Nephron progenitor cell (in vitro differentiated cells): ENCODE results near the gene FNDC11.
A peak's percentile ranks its signal among the peaks of the same experiment; 100 is the strongest.

Experiments used
- DNase-seq: peaks from one replicate; pipeline ENCODE4 v3.0.0; 2021
- H3K27ac Mint-ChIP-seq: 2 replicates; pipeline ENCODE4 v1.8.0; 2021; ENCODE audit warnings: mild to moderate bottlenecking, moderate library complexity, mixed read lengths
- H3K27me3 Mint-ChIP-seq: 2 replicates; pipeline ENCODE4 v1.8.0; 2021; ENCODE audit warnings: mild to moderate bottlenecking, low read depth, mixed read lengths; ENCODE audit not compliant: poor library complexity
- H3K36me3 Mint-ChIP-seq: 2 replicates; pipeline ENCODE4 v1.8.0; 2021; ENCODE audit warnings: low read depth, mixed read lengths
- H3K4me1 Mint-ChIP-seq: 2 replicates; pipeline ENCODE4 v1.8.0; 2021; ENCODE audit warnings: mixed read lengths
- H3K4me3 Mint-ChIP-seq: 2 replicates; pipeline ENCODE4 v1.8.0; 2021; ENCODE audit warnings: mild to moderate bottlenecking, moderate library complexity, mixed read lengths
- H3K9me3 Mint-ChIP-seq: 2 replicates; pipeline ENCODE4 v1.8.0; 2021; ENCODE audit warnings: mild to moderate bottlenecking, moderate library complexity, mixed read lengths
- TF ChIP-seq, protein P1 (sequence below): fragments of 200-600 bp; sonication (generic); IDR thresholded peaks from 2 replicates; pipeline ENCODE4 v1.5.0; 2021; ENCODE audit warnings: antibody characterized with exemption

The FNDC11 gene

DNA sequence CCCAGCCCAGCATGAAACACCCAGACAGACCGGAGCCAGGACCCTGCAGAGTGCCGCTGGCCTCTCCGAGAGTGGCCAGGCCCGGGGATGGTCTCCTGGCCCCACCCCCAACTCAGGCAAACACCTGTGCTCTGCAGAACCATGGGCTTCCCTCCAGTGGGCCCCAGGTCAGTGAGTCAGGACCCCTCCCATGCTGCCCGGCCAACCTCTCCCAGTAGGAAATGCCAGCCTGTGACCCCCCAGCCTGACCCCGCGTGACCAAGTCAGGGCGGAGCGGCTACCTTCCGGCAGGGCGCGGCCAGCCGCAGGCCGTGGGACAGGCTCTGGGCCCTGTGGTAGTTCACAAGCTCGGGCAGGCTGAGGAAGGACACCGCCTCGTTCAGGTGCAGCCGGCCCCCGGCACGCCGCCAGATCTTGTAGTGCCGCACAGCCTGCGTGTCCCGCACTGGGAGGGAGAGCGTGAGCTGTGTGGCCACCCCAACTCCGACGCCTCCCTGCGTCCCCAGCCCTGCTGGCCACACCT lies 20.0 kb upstream of the FNDC11 start:
- H3K36me3 Mint-ChIP-seq, result no peaks in the 10 kb centered on the region
- no peak overlapping the region for H3K27ac Mint-ChIP-seq
- DNase-seq, result peak; percentile 13
- no peaks in the 10 kb centered on the region for H3K9me3 Mint-ChIP-seq
- peaks cover 16% of the 10 kb centered on the region for H3K4me1 Mint-ChIP-seq
- no peak overlapping the region for H3K4me3 Mint-ChIP-seq
- no peaks in the 10 kb centered on the region for H3K27me3 Mint-ChIP-seq
- TF ChIP-seq, protein P1, sequence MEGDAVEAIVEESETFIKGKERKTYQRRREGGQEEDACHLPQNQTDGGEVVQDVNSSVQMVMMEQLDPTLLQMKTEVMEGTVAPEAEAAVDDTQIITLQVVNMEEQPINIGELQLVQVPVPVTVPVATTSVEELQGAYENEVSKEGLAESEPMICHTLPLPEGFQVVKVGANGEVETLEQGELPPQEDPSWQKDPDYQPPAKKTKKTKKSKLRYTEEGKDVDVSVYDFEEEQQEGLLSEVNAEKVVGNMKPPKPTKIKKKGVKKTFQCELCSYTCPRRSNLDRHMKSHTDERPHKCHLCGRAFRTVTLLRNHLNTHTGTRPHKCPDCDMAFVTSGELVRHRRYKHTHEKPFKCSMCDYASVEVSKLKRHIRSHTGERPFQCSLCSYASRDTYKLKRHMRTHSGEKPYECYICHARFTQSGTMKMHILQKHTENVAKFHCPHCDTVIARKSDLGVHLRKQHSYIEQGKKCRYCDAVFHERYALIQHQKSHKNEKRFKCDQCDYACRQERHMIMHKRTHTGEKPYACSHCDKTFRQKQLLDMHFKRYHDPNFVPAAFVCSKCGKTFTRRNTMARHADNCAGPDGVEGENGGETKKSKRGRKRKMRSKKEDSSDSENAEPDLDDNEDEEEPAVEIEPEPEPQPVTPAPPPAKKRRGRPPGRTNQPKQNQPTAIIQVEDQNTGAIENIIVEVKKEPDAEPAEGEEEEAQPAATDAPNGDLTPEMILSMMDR, result no peak

DNA sequence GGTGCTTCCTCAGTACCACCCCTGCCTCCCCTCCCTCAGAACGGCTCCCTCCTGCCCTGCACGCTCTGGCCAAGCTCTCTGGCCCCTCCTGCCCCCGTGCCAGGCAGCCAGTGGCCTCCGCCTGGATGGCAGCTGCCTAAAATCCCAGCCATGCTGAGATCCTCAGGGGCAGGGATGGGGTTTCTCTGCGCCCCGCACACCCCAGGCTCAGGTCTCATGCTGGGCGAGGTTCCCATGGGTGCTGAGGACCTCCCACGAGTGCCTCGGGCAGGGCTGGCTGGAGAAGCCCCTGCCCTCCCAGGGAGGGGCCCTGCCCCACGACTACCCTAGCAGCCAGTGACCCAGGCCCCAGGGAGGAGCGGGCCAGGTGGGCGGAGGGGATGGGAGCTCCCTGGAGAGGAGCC lies 19.5 kb upstream of the FNDC11 start:
- Mint-ChIP-seq H3K4me3 (no peak overlapping the region), H3K27ac (no peak overlapping the region), H3K27me3 (no peaks in the 10 kb centered on the region)

GRCh38 chr20:63534831-63535651 lies 18.9 kb upstream of the FNDC11 start:
- H3K27me3 Mint-ChIP-seq, result no peaks in the 10 kb centered on the region
- H3K4me1 Mint-ChIP-seq, result peaks cover 13% of the 10 kb centered on the region
- TF ChIP-seq, protein P1, result no peak
- no peaks in the 10 kb centered on the region for H3K36me3 Mint-ChIP-seq
- no peak overlapping the region for H3K27ac Mint-ChIP-seq
- no peak overlapping the region for H3K4me3 Mint-ChIP-seq
- DNase-seq, result peak; percentile 15
- no peaks in the 10 kb centered on the region for H3K9me3 Mint-ChIP-seq

More for the DNA sequence above, 19.5 kb upstream of the FNDC11 start:
- DNase-seq, result no peak
- Mint-ChIP-seq H3K9me3 (no peaks in the 10 kb centered on the region), H3K4me1 (peaks cover 13% of the 10 kb centered on the region), H3K36me3 (no peaks in the 10 kb centered on the region)
- TF ChIP-seq, protein P1, result no peak

DNA sequence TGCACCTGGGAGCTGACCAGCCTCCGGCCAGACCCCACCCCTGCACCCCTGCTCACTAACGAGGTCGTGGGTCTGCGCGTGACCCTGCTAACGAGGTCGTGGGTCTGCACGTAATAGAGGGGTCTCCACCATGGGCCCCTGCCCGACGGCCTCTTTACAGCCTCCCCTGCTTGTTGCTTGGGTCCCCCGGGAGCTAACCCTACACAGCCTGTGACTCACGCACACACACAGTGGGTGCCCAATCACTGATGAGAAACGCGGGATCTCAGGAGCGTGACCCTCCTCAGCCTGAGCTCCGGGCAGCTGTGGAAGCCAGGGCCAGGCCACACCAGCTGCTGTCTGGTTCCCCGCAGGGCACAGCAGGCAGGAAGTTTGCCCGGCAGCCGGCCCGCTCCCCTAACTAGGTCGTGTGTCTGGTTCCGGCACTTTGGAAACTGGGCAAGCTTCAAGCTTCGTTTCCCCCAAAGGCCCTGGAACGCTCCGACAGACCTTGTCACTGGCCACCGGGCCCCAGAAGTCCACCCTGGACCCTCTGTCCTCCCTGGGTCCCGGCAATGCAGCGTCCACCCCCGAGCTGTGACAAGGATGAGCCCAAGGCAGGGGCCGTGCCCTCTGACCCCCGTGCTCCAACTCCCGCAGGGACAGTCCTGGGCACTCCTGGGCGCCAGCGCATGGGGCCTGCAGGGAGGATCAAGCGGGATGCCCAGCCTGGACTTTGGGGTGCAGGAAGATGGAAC lies 17.6 kb upstream of the FNDC11 start:
- Mint-ChIP-seq H3K27ac (no peak overlapping the region), H3K36me3 (no peaks in the 10 kb centered on the region), H3K27me3 (no peaks in the 10 kb centered on the region), H3K4me3 (no peak overlapping the region), H3K4me1 (peaks cover 13% of the 10 kb centered on the region), H3K9me3 (no peaks in the 10 kb centered on the region)
- DNase-seq, result peak; percentile 32
- TF ChIP-seq, protein P1, result no peak

DNA sequence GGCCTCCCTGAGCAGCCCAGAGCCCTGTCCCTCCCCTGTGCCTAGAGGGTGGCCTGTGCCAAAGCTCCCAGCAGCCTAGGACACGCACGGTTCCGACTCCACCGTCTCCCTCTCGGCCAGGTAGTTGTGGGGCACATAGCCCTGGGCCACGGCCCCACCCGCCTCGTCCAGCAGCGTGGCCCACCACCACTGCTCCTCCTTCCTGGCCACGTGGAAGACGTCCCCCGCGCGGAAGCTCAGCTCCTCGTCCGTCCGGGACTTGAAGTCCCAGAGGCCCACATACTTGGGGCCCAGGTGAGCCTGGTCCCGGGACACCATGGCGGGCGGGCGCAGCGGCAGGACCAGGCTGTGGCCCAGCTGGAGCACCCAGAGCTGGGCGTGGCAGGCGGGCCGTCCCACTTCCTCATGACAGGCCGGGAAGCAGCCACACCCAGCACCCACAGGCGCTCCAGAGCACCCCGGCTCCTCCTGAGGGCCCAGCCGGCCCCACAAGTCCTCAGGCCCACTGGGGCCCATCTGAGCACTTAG lies 16.9 kb upstream of the FNDC11 start, which contains the start of gene PTK6:
TSS of gene PTK6 (minus strand) at position 380 of the 528 bp plus-strand sequence. CDS start at position 318, 62 bp downstream.
- Mint-ChIP-seq H3K27ac (no peak within 1 kb of the TSS), H3K9me3 (no peaks in the 10 kb centered on the region), H3K4me3 (no peak within 1 kb of the TSS), H3K4me1 (peaks cover 9% of the 10 kb centered on the region), H3K27me3 (no peaks in the 10 kb centered on the region), H3K36me3 (no peaks in the 10 kb centered on the region)
- DNase-seq, result no peak
- TF ChIP-seq, protein P1, result no peak
